T-cell (primary cell): ENCODE results near the gene SMIM29. TPM values are rescaled to one million over a fixed set of nuclear protein-coding genes. Genes with fewer than 3 reads are reported as not detected.

Source experiments
- ATAC-seq, 4 experiments: fragments of 200-7000 bp in 3 of 4; fragments of 150-1000 bp in 1 of 4; cut with Tn5 transposase; replicated peaks in 1 of 4; 1 replicate in 3 of 4; 2 replicates in 1 of 4; pipeline ENCODE4 v1.10.0; 2021; ENCODE audit warnings: moderate library complexity in 3 of 4, mild to moderate bottlenecking in 2 of 4, moderate number of reproducible peaks in 1 of 4
- CTCF ChIA-PET, 2 donors: fragments of 300-600 bp; sonication (Branson Sonifier 250); formaldehyde crosslinking; loops; one replicate each; lab custom pipeline; 2022; ENCODE audit warnings: antibody characterized with exemption in 2 of 2; lab: Charles Lee
- POLR2A ChIA-PET, 2 donors: fragments of 300-600 bp; sonication (Branson Sonifier 250); formaldehyde crosslinking; loops; one replicate each; lab custom pipeline; 2022; ENCODE audit warnings: antibody characterized with exemption in 2 of 2; lab: Charles Lee
- DNase-seq, 35 experiments: peaks; one replicate each; pipeline versions ENCODE4 v3.0.0 to v3.0.0-alpha.2; 2013 to 2023
- H3K27ac ChIP-seq: one replicate; pipeline ENCODE4 v1.5.1; 2013; ENCODE audit warnings: low read length
- H3K27me3 ChIP-seq, 2 experiments: replicated peaks in 1 of 2; 1 replicate in 1 of 2; 2 replicates in 1 of 2; pipeline versions ENCODE4 v1.6.1 to v1.7.0; 2013; ENCODE audit warnings: low read length in 1 of 2, mixed read lengths in 1 of 2; ENCODE audit not compliant: control insufficient read depth in 2 of 2, insufficient read depth in 2 of 2; ENCODE audit errors: extremely low read depth in 1 of 2
- H3K36me3 ChIP-seq, 2 donors: 1 replicate in 1 of 2; 2 replicates in 1 of 2; pipeline versions ENCODE4 v1.6.1 to v1.7.0; 2013; ENCODE audit warnings: low read length in 1 of 2; ENCODE audit not compliant: control insufficient read depth in 2 of 2, insufficient read depth in 1 of 2; ENCODE audit errors: extremely low read depth in 1 of 2
- H3K4me1 ChIP-seq, 2 experiments: 1 replicate in 1 of 2; 2 replicates in 1 of 2; pipeline versions ENCODE4 v1.6.1 to v1.7.0; 2013; ENCODE audit warnings: low read length in 2 of 2, mixed read lengths in 1 of 2; ENCODE audit not compliant: insufficient read depth in 2 of 2, control insufficient read depth in 1 of 2; ENCODE audit errors: extremely low read depth in 1 of 2
- H3K4me3 ChIP-seq, 2 donors: 1 replicate in 1 of 2; 2 replicates in 1 of 2; pipeline versions ENCODE4 v1.5.1 to v1.7.0; 2013; ENCODE audit warnings: mild to moderate bottlenecking in 2 of 2, low read length in 1 of 2, moderate library complexity in 1 of 2; ENCODE audit not compliant: control insufficient read depth in 1 of 2; ENCODE audit errors: extremely low read depth in 1 of 2
- H3K9me3 ChIP-seq: 2 replicates; pipeline ENCODE4 v1.7.0; 2013
- H3K27ac Mint-ChIP-seq, 2 donors: one replicate each; pipeline ENCODE4 v1.8.0; 2020 to 2021; ENCODE audit warnings: mild to moderate bottlenecking in 2 of 2, mixed read lengths in 2 of 2
- H3K27me3 Mint-ChIP-seq, 2 donors: one replicate each; pipeline ENCODE4 v1.8.0; 2021 to 2022; ENCODE audit warnings: mixed read lengths in 2 of 2
- H3K36me3 Mint-ChIP-seq: one replicate; pipeline ENCODE4 v1.8.0; 2021; ENCODE audit warnings: mixed read lengths
- H3K4me1 Mint-ChIP-seq, 3 donors: one replicate each; pipeline ENCODE4 v1.8.0; 2020 to 2022; ENCODE audit warnings: mixed read lengths in 3 of 3, mild to moderate bottlenecking in 1 of 3
- H3K4me3 Mint-ChIP-seq, 3 donors: one replicate each; pipeline ENCODE4 v1.8.0; 2020 to 2022; ENCODE audit warnings: mild to moderate bottlenecking in 3 of 3, mixed read lengths in 3 of 3, moderate library complexity in 3 of 3
- H3K9me3 Mint-ChIP-seq, 3 donors: one replicate each; pipeline ENCODE4 v1.8.0; 2020 to 2022; ENCODE audit warnings: mixed read lengths in 3 of 3
- WGBS: methylation state at CpG from one replicate; pipeline ENCODE4 v1.1.5; 2013; ENCODE audit warnings: missing lambda C conversion rate; ENCODE audit not compliant: insufficient coverage; 5-methylcytosine and 5-hydroxymethylcytosine counted together
- total RNA-seq, 35 experiments: library from RNA in 6 of 35; stranded (reverse) in 6 of 35; fragments of 120-200 nt in 1 of 35; gene quantifications; one replicate each; pipeline versions ENCODE4 v1.2.1 to v1.2.4 and lab custom pipeline; 2013 to 2026

Gene SMIM29
- total RNA-seq, 5 donors from 2014 or later (not counting 1 experiment from before 2014, with no cell fraction given): 16.4 to 33.8 (median 30.5) TPM

- 52% methylated on average over 10 of the region's 18 CpGs for WGBS
- Mint-ChIP-seq H3K27ac (peak overlapping the region; percentile 91 to 94), H3K27me3 (no peaks in the 10 kb centered on the region), H3K4me1 (peaks cover 27 to 43% (median 33%) of the 10 kb centered on the region in 3 donors), H3K4me3 (peak overlapping the region; percentile 85 to 95 (median 90)), H3K9me3 (no peaks in the 10 kb centered on the region), H3K36me3 (no peaks in the 10 kb centered on the region)
- CTCF ChIA-PET: interaction anchor here (0.5 to 2.7 kb wide), 14 partner anchors 13 to 580 kb away, joined by 3 to 18 read pairs (median 5); partner anchors contain the start of genes HMGA1 (in 1 of the 2) and RPS10 (in 1 of the 2)
- ATAC-seq (peak; percentile 31 to 45 (median 42)), DNase-seq (peak in 2 of 35 experiments; percentile 6 to 26)
- H3K4me1 ChIP-seq: peaks cover 8 to 38% of the 10 kb centered on the region in 2 experiments
- peaks cover 0 to 6% of the 10 kb centered on the region in 2 donors for H3K36me3 ChIP-seq
- peak overlapping the region; percentile 90 for H3K27ac ChIP-seq
- no peaks in the 10 kb centered on the region for H3K27me3 ChIP-seq
- H3K4me3 ChIP-seq: peak overlapping the region; percentile 72 to 79
- H3K9me3 ChIP-seq: no peaks in the 10 kb centered on the region
- POLR2A ChIA-PET: interaction anchor here (0.6 to 0.8 kb wide), 3 partner anchors 13 to 88 kb away, joined by 3 to 5 read pairs (median 4); partner anchors contain the start of gene HMGA1 (in 2 of the 2)
Measured at GRCh38 chr6:34249469-34250261, 859 bp upstream of the SMIM29 start.

DNA sequence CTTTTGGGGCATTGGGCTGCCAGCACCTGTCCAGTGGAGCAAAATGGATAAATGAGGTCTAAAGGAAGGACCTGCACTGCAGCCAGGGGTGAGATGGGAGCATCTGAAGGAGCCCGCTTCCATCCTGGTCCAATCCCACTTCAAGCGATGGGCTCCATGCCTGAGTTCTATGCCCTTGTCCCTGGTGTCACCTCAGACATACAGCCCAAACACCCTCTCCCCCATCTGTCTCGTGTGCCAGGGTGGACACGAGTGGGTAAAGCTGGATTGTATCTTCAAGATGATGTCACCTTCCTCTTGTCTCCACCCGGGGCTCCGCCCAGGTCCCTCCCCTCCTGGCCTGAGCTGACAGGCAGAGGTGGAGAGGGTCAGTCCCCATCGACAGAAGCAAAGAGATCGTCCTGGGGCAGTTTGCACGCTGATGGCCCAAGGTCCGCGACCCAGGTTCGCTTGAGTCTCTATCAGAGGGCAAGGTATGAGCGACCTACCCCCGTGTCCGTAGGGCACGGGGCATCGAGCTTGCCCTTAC, 544 bp downstream of the SMIM29 start:
- ATAC-seq: peak in 2 of 4 experiments; percentile 1 to 6
- peaks cover 4 to 14% of the 10 kb centered on the region in 2 donors for H3K36me3 ChIP-seq
- ChIA-PET CTCF (interaction anchor here in 1 of 2 donors (0.5 to 2.7 kb wide), 5 partner anchors 12 to 410 kb away, joined by 3 to 14 read pairs (median 4); partner anchors contain the start of gene HMGA1), POLR2A (interaction anchor here in 1 of 2 donors (0.6 to 0.7 kb wide), 3 partner anchors 11 to 58 kb away, joined by 3 read pairs; partner anchors contain the start of gene HMGA1)
- Mint-ChIP-seq H3K36me3 (no peaks in the 10 kb centered on the region), H3K27ac (peak overlapping the region; percentile 94 to 95), H3K4me1 (peaks cover 27 to 56% (median 47%) of the 10 kb centered on the region in 3 donors), H3K9me3 (no peaks in the 10 kb centered on the region), H3K27me3 (no peaks in the 10 kb centered on the region), H3K4me3 (peak overlapping the region; percentile 85 to 95 (median 90))
- peak overlapping the region; percentile 88 for H3K27ac ChIP-seq
- H3K9me3 ChIP-seq: no peaks in the 10 kb centered on the region
- H3K4me3 ChIP-seq: peak overlapping the region; percentile 87 to 90
- H3K4me1 ChIP-seq: peaks cover 8 to 48% of the 10 kb centered on the region in 2 experiments
- 1% methylated on average over 11 of the region's 17 CpGs for WGBS
- peak in 14 of 35 experiments; percentile 18 to 53 (median 32) for DNase-seq
- no peaks in the 10 kb centered on the region for H3K27me3 ChIP-seq

DNA sequence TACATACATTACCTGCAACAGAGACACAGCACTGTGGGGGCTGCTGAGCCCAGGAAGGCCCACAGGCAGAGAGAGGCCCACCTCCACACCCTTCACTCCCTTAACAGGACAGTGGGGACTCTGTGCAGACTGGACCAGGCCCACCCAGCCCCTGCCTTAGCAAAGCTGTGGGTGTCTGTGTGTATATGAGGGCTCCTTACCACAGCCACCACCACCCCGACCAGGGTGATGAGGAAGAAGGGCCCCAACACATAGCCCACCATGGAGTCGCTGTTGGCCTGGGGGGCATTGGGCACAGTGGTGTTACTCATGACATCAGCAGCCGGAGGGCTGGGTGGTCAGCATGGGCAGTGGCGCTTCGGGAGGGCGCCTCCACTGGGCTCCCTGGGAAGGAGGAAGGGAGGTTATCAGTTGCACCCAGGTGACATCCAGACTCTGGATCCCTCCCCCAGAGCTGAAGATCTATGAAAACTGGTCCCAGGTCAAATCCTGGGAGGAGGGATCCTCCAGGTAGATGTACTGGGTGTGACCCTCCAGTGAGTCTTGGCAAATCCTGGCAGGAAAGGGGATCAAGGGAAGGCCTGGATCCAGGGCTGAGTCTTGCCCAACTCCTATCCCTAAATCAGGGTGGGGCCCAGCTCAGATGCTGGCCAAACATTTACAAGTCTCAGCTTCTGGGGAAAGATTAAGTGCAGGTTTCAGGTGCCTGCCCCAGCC, 1.2 kb downstream of the SMIM29 start:
- no peaks in the 10 kb centered on the region for H3K27me3 Mint-ChIP-seq
- ChIA-PET POLR2A (interaction anchor here in 1 of 2 donors (0.6 kb wide), 1 partner anchor 11 kb away, joined by 3 read pairs; the partner anchor contains the start of gene HMGA1), CTCF (interaction anchor here in 1 of 2 donors (0.5 to 0.9 kb wide), 2 partner anchors 167 to 411 kb away, joined by 3 to 4 read pairs; no protein-coding TSS in a partner anchor)
- Histone ChIP-seq H3K9me3 (no peaks in the 10 kb centered on the region), H3K36me3 (peaks cover 4 to 20% of the 10 kb centered on the region in 2 donors), H3K27me3 (no peaks in the 10 kb centered on the region), H3K4me3 (peak overlapping the region; percentile 87 to 90), H3K27ac (peak overlapping the region; percentile 88), H3K4me1 (peaks cover 10 to 54% of the 10 kb centered on the region in 2 experiments)
- H3K9me3 Mint-ChIP-seq: no peaks in the 10 kb centered on the region
- peaks cover 34 to 62% (median 53%) of the 10 kb centered on the region in 3 donors for H3K4me1 Mint-ChIP-seq
- peaks cover 6% of the 10 kb centered on the region for H3K36me3 Mint-ChIP-seq
- peak overlapping the region; percentile 85 to 95 (median 90) for H3K4me3 Mint-ChIP-seq
- 100% methylated on average over 1 of the region's 6 CpGs for WGBS
- DNase-seq (peak in 1 of 35 experiments; percentile 16), ATAC-seq (no peak)
- H3K27ac Mint-ChIP-seq: peak overlapping the region; percentile 94 to 95

- DNase-seq (peak in 18 of 35 experiments; percentile 18 to 61 (median 45)), ATAC-seq (no peak)
- peaks cover 42 to 70% (median 62%) of the 10 kb centered on the region in 3 donors for H3K4me1 Mint-ChIP-seq
- H3K9me3 Mint-ChIP-seq: no peaks in the 10 kb centered on the region
- Histone ChIP-seq H3K36me3 (peaks cover 9 to 29% of the 10 kb centered on the region in 2 donors), H3K27me3 (no peaks in the 10 kb centered on the region), H3K27ac (peak overlapping the region; percentile 88), H3K4me3 (no peak overlapping the region), H3K4me1 (peaks cover 10 to 59% of the 10 kb centered on the region in 2 experiments), H3K9me3 (no peaks in the 10 kb centered on the region)
- H3K36me3 Mint-ChIP-seq: peaks cover 9% of the 10 kb centered on the region
- H3K27me3 Mint-ChIP-seq: no peaks in the 10 kb centered on the region
- ChIA-PET POLR2A (no interaction called here), CTCF (interaction anchor here in 1 of 2 donors (1.1 kb wide), 1 partner anchor 21 kb away, joined by 3 read pairs; no protein-coding TSS in a partner anchor)
- peak overlapping the region; percentile 63 to 79 for H3K27ac Mint-ChIP-seq
- H3K4me3 Mint-ChIP-seq: peak overlapping the region; percentile 45 to 85 (median 52)
- WGBS: 59% methylated on average over 7 of the region's 8 CpGs
Measured at GRCh38 chr6:34246563-34247391, 2.0 kb downstream of the SMIM29 start.

DNA sequence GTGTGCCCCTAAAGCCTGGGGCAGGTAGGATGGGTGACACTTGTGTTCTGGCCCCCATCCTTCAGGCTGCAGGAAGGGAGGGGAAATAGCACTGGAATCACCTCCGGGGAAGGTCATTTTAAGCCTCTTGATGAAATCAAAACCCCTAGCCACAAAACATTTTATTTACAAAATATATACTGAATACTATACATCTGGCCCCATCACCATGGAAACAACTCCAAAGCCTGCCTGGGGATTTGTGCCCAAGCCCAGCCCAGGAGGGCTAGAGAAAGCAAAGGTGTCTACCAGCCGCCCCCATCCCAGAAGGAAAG, 2.6 kb downstream of the SMIM29 start:
- H3K4me3 ChIP-seq: no peak overlapping the region
- peaks cover 43 to 74% (median 68%) of the 10 kb centered on the region in 3 donors for H3K4me1 Mint-ChIP-seq
- peak overlapping the region; percentile 59 to 79 for H3K27ac Mint-ChIP-seq
- POLR2A ChIA-PET: no interaction called here
- peaks cover 11 to 35% of the 10 kb centered on the region in 2 donors for H3K36me3 ChIP-seq
- ATAC-seq (no peak), DNase-seq (no peak)
- peaks cover 11% of the 10 kb centered on the region for H3K36me3 Mint-ChIP-seq
- no peak overlapping the region for H3K4me3 Mint-ChIP-seq
- whole genome bisulfite sequencing: no CpG with 5 or more reads among the region's 2 CpGs
- CTCF ChIA-PET: interaction anchor here in 1 of 2 donors (1.1 kb wide), 1 partner anchor 20 kb away, joined by 3 read pairs; no protein-coding TSS in a partner anchor
- H3K27me3 Mint-ChIP-seq: no peaks in the 10 kb centered on the region
- H3K9me3 Mint-ChIP-seq: no peaks in the 10 kb centered on the region
- H3K9me3 ChIP-seq: no peaks in the 10 kb centered on the region
- H3K27ac ChIP-seq: peak overlapping the region; percentile 88
- peaks cover 10 to 61% of the 10 kb centered on the region in 2 experiments for H3K4me1 ChIP-seq
- H3K27me3 ChIP-seq: no peaks in the 10 kb centered on the region
